Kidney epithelial cell (primary cell): ENCODE results near the gene KPNB1. TPM values are rescaled to one million over a fixed set of nuclear protein-coding genes. Genes with fewer than 3 reads are reported as not detected.

Source experiments
- DNase-seq: peaks from one replicate; pipeline ENCODE4 v3.0.0-alpha.2; 2010; ENCODE audit warnings: low read depth
- H3K27me3 ChIP-seq: 2 replicates; pipeline ENCODE4 v1.6.0; 2011; ENCODE audit warnings: low read length; ENCODE audit not compliant: control insufficient read depth, insufficient read depth
- H3K36me3 ChIP-seq: 2 replicates; pipeline ENCODE4 v1.5.1; 2011; ENCODE audit warnings: low read length; ENCODE audit not compliant: control insufficient read depth, insufficient read depth
- H3K4me3 ChIP-seq: 2 replicates; pipeline ENCODE4 v1.5.1; 2011; ENCODE audit warnings: low read depth, mild to moderate bottlenecking, control low read depth, low read length
- CTCF ChIP-seq: IDR thresholded peaks from 2 replicates; pipeline ENCODE4 v1.5.1; 2011; ENCODE audit warnings: mild to moderate bottlenecking, moderate library complexity, low read length, control low read depth, inconsistent platforms; ENCODE audit not compliant: insufficient read depth, poor library complexity, severe bottlenecking
- total RNA-seq: library from RNA; depleted of rRNA; stranded (reverse); fragments of >200 nt; gene quantifications from 2 replicates; pipeline ENCODE4 v1.2.3, GENCODE V29; 2015

The KPNB1 gene
- total RNA-seq, 1 donor from 2014 or later: 249 TPM

DNA sequence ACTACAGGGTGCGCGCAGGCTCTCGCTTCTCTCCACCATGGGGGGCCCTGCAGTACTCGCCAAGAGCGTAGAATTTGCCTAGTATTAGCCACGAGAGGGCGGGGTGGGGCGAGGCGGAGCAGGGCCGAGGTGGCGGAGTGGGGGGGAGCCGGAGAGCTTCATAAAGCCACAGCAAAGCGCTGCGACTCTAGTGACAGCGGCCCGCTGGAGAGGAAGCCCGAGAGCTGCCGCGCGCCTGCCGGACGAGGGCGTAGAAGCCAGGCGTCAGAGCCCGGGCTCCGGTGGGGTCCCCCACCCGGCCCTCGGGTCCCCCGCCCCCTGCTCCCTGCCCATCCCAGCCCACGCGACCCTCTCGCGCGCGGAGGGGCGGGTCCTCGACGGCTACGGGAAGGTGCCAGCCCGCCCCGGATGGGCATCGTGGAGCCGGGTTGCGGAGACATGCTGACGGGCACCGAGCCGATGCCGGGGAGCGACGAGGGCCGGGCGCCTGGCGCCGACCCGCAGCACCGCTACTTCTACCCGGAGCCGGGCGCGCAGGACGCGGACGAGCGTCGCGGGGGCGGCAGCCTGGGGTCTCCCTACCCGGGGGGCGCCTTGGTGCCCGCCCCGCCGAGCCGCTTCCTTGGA lies 83.4 kb downstream of the KPNB1 start, which contains the start of gene TBX21:
TBX21 (plus strand) TSS at position 190 of the 627 bp plus-strand sequence; CDS start at position 409, 219 bp downstream.
- Histone ChIP-seq H3K27me3 (peaks cover 58% of the 10 kb centered on the region), H3K36me3 (no peaks in the 10 kb centered on the region), H3K4me3 (peak within 1 kb of the TSS; percentile 18)
- no peak for DNase-seq
- TF ChIP-seq CTCF: peak; percentile 28

- Histone ChIP-seq H3K36me3 (no peaks in the 10 kb centered on the region), H3K27me3 (peaks cover 55% of the 10 kb centered on the region), H3K4me3 (peak overlapping the region; percentile 18)
- no peak for TF ChIP-seq CTCF
- DNase-seq: no peak
These were observed 84.1 kb downstream of the KPNB1 start for GRCh38 chr17:47733674-47734410.

- Histone ChIP-seq H3K36me3 (no peaks in the 10 kb centered on the region), H3K4me3 (no peak overlapping the region), H3K27me3 (peaks cover 55% of the 10 kb centered on the region)
- DNase-seq: no peak
- no peak for TF ChIP-seq CTCF
These were observed 85.4 kb downstream of the KPNB1 start for GRCh38 chr17:47735139-47735464.

Other genes starting within 250 kb of the KPNB1 start
- 71.0 and 72.7 TPM in 2 replicates for gene NPEPPS, start 118.8 kb upstream of the KPNB1 start, total RNA-seq
- 8.3 and 9.7 TPM in 2 replicates for gene TBKBP1, start 44.2 kb downstream of the KPNB1 start, total RNA-seq
- gene TBX21, start 83.3 kb downstream of the KPNB1 start, total RNA-seq: not detected in 2 replicates
- 11.0 and 12.7 TPM in 2 replicates for gene OSBPL7, start 171.9 kb downstream of the KPNB1 start, total RNA-seq
- gene MRPL10, start 181.6 kb downstream of the KPNB1 start, total RNA-seq: 59.7 and 60.1 TPM in 2 replicates
- gene LRRC46, start 181.8 kb downstream of the KPNB1 start, total RNA-seq: 0.38 and 0.41 TPM in 2 replicates
- gene SCRN2, start 191.4 kb downstream of the KPNB1 start, total RNA-seq: 30.1 and 31.7 TPM in 2 replicates
- 0.62 and 2.5 TPM in 2 replicates for gene SP6, start 201.2 kb downstream of the KPNB1 start, total RNA-seq
- gene SP2, start 246.3 kb downstream of the KPNB1 start, total RNA-seq: 2.2 and 5.1 TPM in 2 replicates